MCF 10A (cell line): Measurements from ENCODE around the gene AQP12A. TPM values are rescaled to one million over a fixed set of nuclear protein-coding genes. Genes with fewer than 3 reads are reported as not detected.

Experiments used
- BruUV-seq: library from RNA; stranded (reverse); fragments of 400-500 nt; replicated peaks from 2 replicates; lab custom pipeline; 2021; lab: Mats Ljungman, UMichigan
- CTCF ChIA-PET: fragments of 300-600 bp; sonication (Branson Sonifier 250); formaldehyde crosslinking; extraction: SDS; loops from one replicate; lab custom pipeline; 2021; ENCODE audit warnings: antibody characterized with exemption, inconsistent platforms; lab: Yijun Ruan, JAX
- POLR2A ChIA-PET: fragments of 300-600, 350-650 bp; sonication (Branson Sonifier 250); formaldehyde crosslinking; extraction: SDS; loops from one replicate; lab custom pipeline; 2020; ENCODE audit warnings: antibody characterized with exemption, inconsistent platforms; lab: Yijun Ruan, JAX
- DNase-seq: peaks from one replicate; pipeline ENCODE4 v3.0.0-alpha.2; 2018; ENCODE audit not compliant: unreplicated experiment
- H3K27ac Mint-ChIP-seq: one replicate; pipeline ENCODE4 v1.8.0; 2022; ENCODE audit warnings: mild to moderate bottlenecking, low read depth, mixed read lengths; ENCODE audit not compliant: unreplicated experiment
- H3K27me3 Mint-ChIP-seq: one replicate; pipeline ENCODE4 v1.8.0; 2022; ENCODE audit warnings: mixed read lengths; ENCODE audit not compliant: insufficient read depth, unreplicated experiment
- H3K36me3 Mint-ChIP-seq: one replicate; pipeline ENCODE4 v1.8.0; 2022; ENCODE audit warnings: mild to moderate bottlenecking, moderate library complexity, mixed read lengths; ENCODE audit not compliant: insufficient read depth, unreplicated experiment
- H3K4me1 Mint-ChIP-seq: one replicate; pipeline ENCODE4 v1.8.0; 2022; ENCODE audit warnings: mixed read lengths; ENCODE audit not compliant: insufficient read depth, unreplicated experiment
- H3K4me3 Mint-ChIP-seq: one replicate; pipeline ENCODE4 v1.8.0; 2022; ENCODE audit warnings: mild to moderate bottlenecking, moderate library complexity, mixed read lengths; ENCODE audit not compliant: unreplicated experiment
- H3K9me3 Mint-ChIP-seq: one replicate; pipeline ENCODE4 v1.8.0; 2022; ENCODE audit warnings: mixed read lengths; ENCODE audit not compliant: unreplicated experiment
- CTCF ChIP-seq: fragments of 200-600 bp; IDR thresholded peaks from one replicate; pipeline ENCODE4 v1.8.0; 2022; ENCODE audit warnings: antibody characterized with exemption, mild to moderate bottlenecking; ENCODE audit not compliant: unreplicated experiment
- intact Hi-C: fragments of 100-400 bp; cut with micrococcal nuclease; formaldehyde crosslinking; loops from 2 replicates; pipeline ENCODE4 v1.14.1; 2022
- total RNA-seq: library from RNA; stranded (reverse); gene quantifications from 2 replicates; pipeline ENCODE4 v1.2.3, GENCODE V29; 2022

AQP12A gene
- total RNA-seq, 1 experiment from 2014 or later = not detected

DNA sequence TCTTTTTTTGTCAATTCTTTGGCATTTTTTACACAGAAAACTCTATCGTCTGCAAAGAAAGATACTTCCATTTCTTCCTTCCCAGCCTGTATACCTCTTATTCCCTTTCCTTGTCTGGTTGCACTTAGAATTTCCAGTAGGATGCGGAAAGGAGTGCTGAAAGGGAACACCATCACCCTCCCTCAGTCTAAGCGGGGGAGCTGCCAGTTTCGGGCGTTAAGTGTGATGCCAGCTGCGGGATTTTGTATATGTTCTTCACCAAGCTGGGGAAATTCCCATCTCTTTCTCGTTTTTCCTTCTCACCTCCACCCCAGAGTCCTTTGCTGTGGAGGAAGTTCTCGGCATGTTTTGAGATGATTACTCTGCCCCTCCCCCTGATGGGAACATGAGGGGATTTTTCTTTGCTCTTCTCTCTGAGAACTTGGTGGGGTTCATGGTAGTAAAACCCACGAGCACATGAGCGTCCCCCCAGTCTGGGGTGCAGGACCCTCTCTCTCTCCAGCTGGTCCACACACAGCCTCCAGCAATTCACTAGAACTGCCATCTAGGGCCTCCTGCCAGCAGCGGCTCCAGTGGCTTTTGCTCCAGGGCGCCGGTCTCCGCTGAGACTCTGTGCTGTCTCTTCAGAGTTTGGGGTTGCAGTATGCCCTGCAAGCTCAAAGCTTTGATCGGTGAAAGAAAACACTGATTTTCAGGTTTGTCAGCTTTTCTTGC lies 15.5 kb downstream of the AQP12A start:
- BruUV-seq = no TSS peak
- POLR2A ChIA-PET = interaction anchor here (0.6 kb wide), 1 partner anchor 22 kb away, joined by 3 read pairs; no protein-coding TSS in a partner anchor
- CTCF ChIA-PET = interaction anchor here (0.6 to 0.7 kb wide), 2 partner anchors 130 to 141 kb away, joined by 3 read pairs; no protein-coding TSS in a partner anchor
- intact Hi-C loops = no loop called here
- TF ChIP-seq CTCF = no peak
- DNase-seq = no peak
- Mint-ChIP-seq H3K4me1 (no peaks in the 10 kb centered on the region), H3K27ac (no peak overlapping the region), H3K27me3 (peaks cover 90% of the 10 kb centered on the region), H3K36me3 (no peaks in the 10 kb centered on the region), H3K4me3 (no peak overlapping the region), H3K9me3 (no peaks in the 10 kb centered on the region)

DNA sequence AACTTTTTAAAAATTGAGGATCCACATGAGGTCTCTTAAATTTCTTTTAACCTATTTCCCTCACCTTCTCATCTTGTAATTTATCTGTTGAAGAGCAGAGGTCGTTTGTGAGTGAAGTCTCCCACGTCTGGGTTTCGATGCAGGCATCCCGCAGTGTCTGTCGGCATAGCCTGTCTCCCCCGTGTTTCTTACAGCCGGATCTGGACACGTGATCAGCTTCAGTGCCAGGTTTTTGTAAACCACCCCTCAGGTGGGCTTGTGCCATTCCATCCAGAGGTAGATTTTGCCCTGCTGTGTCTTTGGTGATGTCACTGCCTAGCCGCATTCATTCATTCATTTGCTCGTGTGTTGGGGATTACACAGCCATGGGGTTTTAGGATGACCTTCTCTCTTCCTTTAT lies 16.2 kb downstream of the AQP12A start:
- no TSS peak for BruUV-seq
- intact Hi-C loops = no loop called here
- no peaks in the 10 kb centered on the region for H3K4me1 Mint-ChIP-seq
- no peak overlapping the region for H3K27ac Mint-ChIP-seq
- peaks cover 84% of the 10 kb centered on the region for H3K27me3 Mint-ChIP-seq
- DNase-seq = no peak
- TF ChIP-seq CTCF = no peak
- POLR2A ChIA-PET = no interaction called here
- H3K9me3 Mint-ChIP-seq = no peaks in the 10 kb centered on the region
- CTCF ChIA-PET = interaction anchor here (0.7 kb wide), 1 partner anchor 129 kb away, joined by 3 read pairs; no protein-coding TSS in a partner anchor
- H3K4me3 Mint-ChIP-seq = no peak overlapping the region
- H3K36me3 Mint-ChIP-seq = no peaks in the 10 kb centered on the region

- H3K4me1 Mint-ChIP-seq = no peaks in the 10 kb centered on the region
- intact Hi-C loops = no loop called here
- DNase-seq = no peak
- peaks cover 78% of the 10 kb centered on the region for H3K27me3 Mint-ChIP-seq
- H3K27ac Mint-ChIP-seq = no peak overlapping the region
- TF ChIP-seq CTCF = no peak
- H3K4me3 Mint-ChIP-seq = no peak overlapping the region
- H3K9me3 Mint-ChIP-seq = no peaks in the 10 kb centered on the region
- no TSS peak for BruUV-seq
- H3K36me3 Mint-ChIP-seq = no peaks in the 10 kb centered on the region
- POLR2A ChIA-PET = no interaction called here
- CTCF ChIA-PET = no interaction called here
These were observed 16.8 kb downstream of the AQP12A start for GRCh38 chr2:240708457-240708856.

DNA sequence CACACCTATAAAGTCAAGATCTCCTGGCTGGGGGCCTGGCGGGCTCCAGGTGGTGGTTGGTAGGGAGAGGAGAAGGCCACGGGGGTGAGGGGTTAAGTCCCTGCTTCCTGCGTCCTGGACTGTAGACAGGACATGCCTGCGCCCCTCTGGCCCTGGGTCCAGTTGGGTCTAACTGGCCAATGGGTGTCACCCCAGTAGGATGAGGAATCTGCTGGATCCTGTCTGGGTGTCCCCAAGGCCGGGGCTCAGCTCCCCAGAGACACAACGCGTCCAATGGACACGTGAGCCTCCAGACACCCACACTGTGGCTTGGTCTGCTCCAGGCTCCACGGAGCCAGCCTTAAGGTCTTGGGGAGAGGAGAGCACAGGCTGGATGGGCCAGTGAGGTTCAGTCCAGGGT lies 19.6 kb downstream of the AQP12A start:
- intact Hi-C loops = no loop called here
- H3K4me3 Mint-ChIP-seq = no peak overlapping the region
- no peaks in the 10 kb centered on the region for H3K4me1 Mint-ChIP-seq
- DNase-seq = no peak
- H3K27ac Mint-ChIP-seq = no peak overlapping the region
- BruUV-seq = no TSS peak
- peaks cover 57% of the 10 kb centered on the region for H3K27me3 Mint-ChIP-seq
- ChIA-PET CTCF (no interaction called here), POLR2A (no interaction called here)
- no peaks in the 10 kb centered on the region for H3K36me3 Mint-ChIP-seq
- no peaks in the 10 kb centered on the region for H3K9me3 Mint-ChIP-seq
- no peak for TF ChIP-seq CTCF
